KBM-7 (cell line): ENCODE data around the gene CPXM2.

Experiments
- DNase-seq: peaks from one replicate; pipeline ENCODE4 v3.0.0-alpha.2; 2015
- in situ Hi-C: fragments of 300-500 bp; cut with MboI; formaldehyde crosslinking; loops from 2 replicates; pipeline ENCODE4 v1.14.3; 2020; ENCODE audit warnings: low sequenced_read_pairs, low pct_unique_long_range_greater_than_20kb, mixed read lengths

Gene CPXM2

DNA sequence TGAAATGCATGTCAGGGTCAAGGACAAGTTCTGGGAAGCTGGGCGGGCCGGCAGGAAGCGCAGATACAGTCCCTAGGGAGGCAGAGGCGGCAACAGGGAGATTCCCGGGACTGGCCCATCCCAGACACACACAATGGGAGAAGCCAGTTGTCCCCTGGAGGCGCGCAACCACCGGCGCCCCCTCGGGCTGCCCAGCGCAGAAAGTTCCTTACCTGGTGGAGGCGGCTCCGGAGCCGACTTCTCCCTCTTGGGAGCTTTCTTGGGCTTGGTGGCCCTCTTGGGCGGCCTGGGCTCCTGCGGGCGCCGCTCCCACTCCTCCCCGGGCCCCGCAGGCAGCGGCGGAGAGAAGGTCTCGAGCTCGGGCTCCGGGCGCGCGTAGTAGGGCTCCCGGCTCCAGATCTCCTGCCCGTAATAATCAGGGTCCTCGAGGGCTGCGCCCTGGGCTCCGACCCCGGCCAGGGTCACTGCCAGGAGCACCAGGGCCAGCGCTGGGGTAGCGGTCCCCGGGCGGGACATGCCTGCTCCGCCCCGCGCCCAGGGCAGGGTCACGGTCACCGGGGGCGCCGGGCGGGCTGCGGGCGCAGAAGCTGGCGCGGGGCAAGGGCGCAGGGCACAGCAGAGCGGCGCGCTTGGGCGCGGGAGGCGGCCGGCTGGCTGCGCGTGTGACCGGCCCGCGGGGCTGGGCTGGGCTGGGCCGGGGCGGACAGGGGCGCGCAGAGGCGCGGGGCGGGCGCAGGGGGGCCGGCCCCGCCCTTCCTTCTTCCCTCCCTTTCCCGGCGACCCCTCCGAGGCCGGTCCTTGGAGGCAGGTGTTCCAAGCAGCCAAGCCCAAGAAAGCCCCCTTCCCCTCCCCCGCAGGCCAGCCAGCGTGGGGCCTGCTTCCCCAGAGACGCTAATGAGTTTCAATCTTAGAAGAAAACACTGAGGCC lies at the start of gene CPXM2:
Gene CPXM2 (minus strand): TSS at position 664 of the 928 bp plus-strand sequence. CDS start 148 bp downstream, at position 516.
- in situ Hi-C loops, result no loop called here
- DNase-seq, result no peak

DNA sequence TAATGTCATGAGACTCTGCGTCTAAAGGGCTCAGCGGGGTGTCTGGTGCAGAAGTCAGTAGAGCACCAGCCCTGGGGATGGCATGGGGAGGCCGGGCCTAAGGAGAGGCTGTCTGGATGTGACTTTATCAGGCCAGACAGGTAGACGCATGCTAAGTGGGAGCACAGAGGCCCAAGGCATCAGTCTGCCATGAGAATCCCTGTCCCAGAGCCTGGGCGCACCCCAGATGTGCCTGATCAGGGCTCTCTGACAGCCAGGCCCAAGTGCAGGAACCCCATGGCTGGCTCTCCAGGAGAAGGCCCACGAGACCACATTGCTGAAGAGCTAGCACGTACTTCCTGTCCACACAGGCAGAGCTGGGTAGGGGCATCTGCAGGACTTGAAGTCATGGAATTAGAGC lies 48.0 kb upstream of the CPXM2 start:
- DNase-seq, result no peak
- in situ Hi-C loops, result no loop called here

DNA sequence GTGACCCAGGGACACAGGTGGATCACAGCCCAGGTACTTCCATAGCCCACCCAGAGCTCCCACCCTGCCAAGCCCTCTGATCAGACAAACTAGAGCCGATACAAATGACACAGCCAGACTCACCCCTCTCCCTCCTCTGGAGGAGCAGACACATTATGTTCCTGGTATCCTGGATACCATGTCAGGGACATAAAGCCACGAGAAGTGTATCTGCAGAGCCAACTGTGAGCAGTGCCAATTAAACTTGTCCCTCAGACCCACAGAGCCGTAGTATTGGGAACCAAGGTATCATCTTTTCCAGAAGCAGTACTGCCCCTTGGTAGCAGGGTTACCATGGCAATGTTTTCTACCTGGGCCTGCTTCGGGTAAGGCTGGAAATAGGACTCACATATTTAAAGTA lies 47.3 kb upstream of the CPXM2 start:
- in situ Hi-C loops, result no loop called here
- no peak for DNase-seq

GRCh38 chr10:123936426-123936825 lies 44.8 kb upstream of the CPXM2 start:
- in situ Hi-C loops, result no loop called here
- DNase-seq, result no peak

DNA sequence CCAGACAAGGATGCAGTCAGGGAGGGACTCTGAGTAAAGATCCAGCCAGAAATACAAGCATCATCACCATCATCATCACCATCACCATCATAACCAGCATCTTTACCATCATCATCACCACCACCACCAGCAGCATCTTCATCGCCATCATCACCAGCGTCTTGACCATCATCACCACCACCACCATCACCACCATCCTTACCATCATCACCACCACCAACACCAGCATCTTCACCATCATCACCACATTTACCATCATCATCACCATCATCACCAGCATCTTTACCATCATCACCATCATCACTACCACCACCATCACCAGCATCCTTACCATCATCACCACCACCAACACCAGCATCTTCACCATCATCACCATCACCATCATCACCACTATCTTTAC lies 44.1 kb upstream of the CPXM2 start:
- in situ Hi-C loops, result no loop called here
- DNase-seq, result no peak

DNA sequence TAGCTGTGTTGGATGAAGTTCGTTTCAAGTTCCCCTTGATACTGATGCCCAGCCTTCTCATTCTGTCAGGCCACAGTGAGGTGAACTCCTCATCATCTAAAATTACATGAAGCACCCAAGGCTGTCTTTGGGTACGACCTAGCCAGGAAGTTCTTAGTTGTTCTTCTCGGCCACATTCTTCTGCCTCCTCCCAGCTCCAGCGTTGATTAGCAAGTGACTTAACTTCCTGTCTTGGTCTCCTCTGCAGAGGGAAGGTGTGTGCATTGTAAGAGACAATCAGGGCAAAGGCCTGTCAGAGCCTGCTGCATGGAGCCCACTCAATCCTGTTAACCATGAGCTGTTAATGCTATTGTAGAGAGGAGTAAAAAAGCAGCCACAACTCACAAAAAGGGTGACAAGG lies 43.2 kb upstream of the CPXM2 start:
- no peak for DNase-seq
- in situ Hi-C loops, result no loop called here

- in situ Hi-C loops, result no loop called here
- DNase-seq, result no peak
These were observed 38.9 kb upstream of the CPXM2 start for GRCh38 chr10:123930340-123931001.

DNA sequence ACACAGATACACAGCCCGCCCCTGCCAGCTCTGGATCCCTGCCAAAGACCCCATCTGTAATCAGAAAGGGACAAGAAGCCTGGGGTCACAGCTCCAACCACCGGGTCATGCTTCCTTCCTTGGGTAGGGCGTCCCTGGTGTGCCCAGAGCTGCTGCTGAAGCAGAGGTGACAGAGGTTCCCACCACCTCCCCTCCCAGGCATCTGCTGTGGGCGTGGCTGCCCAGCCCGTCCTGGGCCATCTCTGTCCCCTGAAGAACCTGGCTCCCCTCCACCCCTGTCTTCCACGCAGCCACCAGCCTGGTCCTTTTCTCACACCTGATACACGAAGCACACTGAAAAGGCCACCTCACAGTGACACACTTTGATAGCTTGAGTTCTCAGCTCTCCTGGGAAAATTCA lies 38.2 kb upstream of the CPXM2 start:
- in situ Hi-C loops, result no loop called here
- no peak for DNase-seq

DNA sequence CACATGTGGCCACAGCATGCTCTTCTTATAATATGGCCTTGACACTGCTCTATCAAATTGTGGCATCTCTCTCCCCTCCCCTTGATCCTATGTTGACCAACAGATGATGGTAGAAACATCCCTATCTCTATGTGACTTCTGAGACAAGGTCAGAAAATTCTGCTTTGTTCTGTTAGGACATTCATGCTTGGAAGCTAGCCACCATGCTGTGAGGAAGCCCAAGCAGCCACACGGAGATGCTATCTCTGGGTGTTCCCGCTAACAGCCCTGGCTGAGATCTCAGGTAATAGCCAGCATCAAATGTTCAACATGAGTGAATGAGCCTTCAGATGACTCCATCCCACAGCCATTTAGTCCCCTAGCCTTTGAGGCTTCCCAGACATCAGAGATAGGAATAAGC lies 36.8 kb upstream of the CPXM2 start:
- in situ Hi-C loops, result no loop called here
- no peak for DNase-seq

DNA sequence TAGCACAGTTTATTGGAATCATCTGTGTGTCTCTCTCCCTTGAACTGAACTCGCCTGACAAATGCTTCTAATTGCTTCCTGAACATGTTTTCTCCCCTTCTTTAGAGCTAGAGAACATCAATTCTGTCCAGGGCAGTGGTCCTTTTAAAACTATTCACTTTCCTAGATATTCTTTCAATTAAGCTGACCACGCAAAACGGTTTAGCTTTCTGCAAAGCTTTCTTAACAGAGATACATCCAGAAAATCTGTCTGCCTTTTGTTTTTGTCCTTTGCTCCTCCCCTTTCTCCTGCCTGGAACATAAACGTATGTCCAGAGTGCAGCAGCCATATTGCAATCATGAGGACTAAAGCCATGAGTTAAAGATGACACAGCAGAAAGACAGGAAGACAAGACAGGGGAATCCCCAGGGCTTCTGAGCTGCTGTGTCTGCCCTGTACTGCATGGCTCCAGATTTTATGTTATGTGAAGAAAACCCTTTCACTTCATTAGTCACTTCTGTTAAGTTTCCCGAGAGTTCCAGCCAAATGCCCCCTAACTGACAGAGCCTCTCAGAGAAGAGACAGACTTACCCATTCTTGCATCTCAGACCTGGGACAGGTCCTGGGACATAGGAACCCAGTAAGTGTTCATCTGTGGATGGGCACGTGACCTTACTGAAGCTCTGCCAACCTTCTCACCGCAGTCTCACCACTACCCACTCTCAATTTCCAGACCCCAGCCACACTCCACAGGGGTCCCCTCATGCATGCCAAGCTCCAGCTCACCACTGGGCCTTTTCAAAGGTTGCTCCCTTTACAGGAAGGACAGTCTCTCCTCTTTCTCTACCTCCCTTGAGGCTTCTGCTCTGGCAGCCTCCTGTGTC lies 35.0 kb upstream of the CPXM2 start:
- in situ Hi-C loops, result no loop called here
- DNase-seq, result no peak

GRCh38 chr10:123922126-123922525 lies 30.5 kb upstream of the CPXM2 start:
- no peak for DNase-seq
- in situ Hi-C loops, result no loop called here

GRCh38 chr10:123916775-123917174 lies 25.2 kb upstream of the CPXM2 start:
- DNase-seq, result no peak
- in situ Hi-C loops, result no loop called here

GRCh38 chr10:123913688-123914268 lies 22.2 kb upstream of the CPXM2 start:
- in situ Hi-C loops, result no loop called here
- peak; percentile 70 for DNase-seq

GRCh38 chr10:123912871-123913270 lies 21.3 kb upstream of the CPXM2 start:
- in situ Hi-C loops, result no loop called here
- DNase-seq, result no peak

DNA sequence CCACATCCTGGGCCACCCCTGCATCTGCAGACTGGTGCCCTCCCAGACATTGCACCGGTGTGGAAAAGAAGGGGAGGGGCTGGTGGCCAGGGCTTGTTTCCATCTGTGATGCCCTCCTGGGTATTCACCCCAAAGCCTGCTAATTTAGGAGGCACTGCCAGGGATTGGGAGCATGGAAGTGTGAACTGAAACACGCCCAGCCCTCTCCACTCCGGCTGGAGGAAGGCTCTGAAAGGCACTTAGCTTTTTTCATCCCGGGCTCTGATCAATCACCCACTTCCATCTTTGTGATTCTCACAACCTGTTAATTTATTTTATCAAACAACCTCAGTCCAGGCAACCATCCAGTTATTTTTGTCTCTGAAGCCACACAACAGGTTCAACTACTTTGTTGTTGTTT lies 20.9 kb upstream of the CPXM2 start:
- DNase-seq, result no peak
- in situ Hi-C loops, result no loop called here

DNA sequence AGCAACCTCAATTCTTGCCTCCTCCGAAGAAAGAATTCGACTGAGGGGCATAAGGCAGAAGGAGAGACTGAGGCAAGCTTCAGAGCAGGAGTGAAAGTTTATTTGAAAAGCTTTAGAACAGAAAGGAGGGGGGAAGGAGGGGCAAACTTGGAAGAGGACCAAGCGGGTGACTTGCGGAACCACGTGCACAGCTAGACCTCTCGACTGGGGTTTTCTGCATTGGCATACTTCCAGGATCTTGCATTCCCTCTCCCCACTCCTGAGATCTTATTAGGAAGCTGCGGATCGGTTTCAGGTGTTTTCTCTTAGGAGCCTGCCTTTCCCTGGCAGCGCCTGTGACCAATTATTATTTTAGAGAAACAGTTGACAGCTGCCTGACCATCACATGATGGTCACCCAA lies 20.3 kb upstream of the CPXM2 start:
- in situ Hi-C loops, result no loop called here
- no peak for DNase-seq

DNA sequence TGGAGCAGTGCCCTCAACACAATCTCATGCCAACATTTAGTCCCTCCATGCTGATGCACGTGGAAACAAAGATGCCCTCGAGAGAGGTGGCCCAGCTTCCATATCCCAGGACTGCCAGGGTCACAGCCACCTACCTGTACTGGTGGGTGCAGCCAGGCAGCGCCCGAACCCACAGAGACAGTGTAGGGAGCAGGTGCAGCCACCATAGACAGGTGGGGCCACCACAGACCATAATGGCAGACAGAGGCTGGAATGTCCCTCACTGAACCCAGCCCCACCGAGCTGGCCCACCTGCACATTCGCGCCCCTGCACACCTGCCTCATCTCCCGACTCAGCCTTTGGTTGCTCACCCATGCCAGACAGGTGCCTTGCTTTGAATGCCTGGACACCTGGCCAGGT lies 18.3 kb upstream of the CPXM2 start:
- no peak for DNase-seq
- in situ Hi-C loops, result no loop called here

GRCh38 chr10:123909426-123909825 lies 17.8 kb upstream of the CPXM2 start:
- in situ Hi-C loops, result no loop called here
- DNase-seq, result no peak

- in situ Hi-C loops, result no loop called here
- DNase-seq, result no peak
These were observed 16.8 kb upstream of the CPXM2 start for GRCh38 chr10:123908379-123908778.
